ENCODE measurements around the gene INTS3. TPM values are rescaled to one million over a fixed set of nuclear protein-coding genes. Genes with fewer than 3 reads are reported as not detected.

Gene INTS3
- total RNA-seq, 1 donor from 2014 or later = 39.5 TPM

- no peak overlapping the region for H3K9ac ChIP-seq (ENCODE audit: low read length)
- Mint-ChIP-seq H3K4me1 (ENCODE audit: low read depth, unreplicated experiment) (no peaks in the 10 kb centered on the region), H3K9me3 (ENCODE audit: unreplicated experiment) (no peaks in the 10 kb centered on the region), H3K36me3 (ENCODE audit: low read depth, unreplicated experiment) (no peaks in the 10 kb centered on the region), H3K27me3 (ENCODE audit: low read depth, unreplicated experiment) (peaks cover 7% of the 10 kb centered on the region), H3K4me3 (ENCODE audit: unreplicated experiment) (no peak overlapping the region), H3K27ac (ENCODE audit: unreplicated experiment) (no peak overlapping the region)
- H3K36me3 ChIP-seq (ENCODE audit: insufficient read depth, low read length) = no peaks in the 10 kb centered on the region
- H3K4me2 ChIP-seq (ENCODE audit: low read length) = no peak overlapping the region
- H4K20me1 ChIP-seq (ENCODE audit: insufficient read depth, low read length) = no peaks in the 10 kb centered on the region
- H3K79me2 ChIP-seq (ENCODE audit: insufficient read depth, low read length) = no peaks in the 10 kb centered on the region
- FAIRE-seq = no peak
- no peak for DNase-seq (ENCODE audit: low read depth)
- H3K4me1 ChIP-seq (ENCODE audit: insufficient read depth, low read length) = peaks cover 17% of the 10 kb centered on the region
- no peaks in the 10 kb centered on the region for H3K27me3 ChIP-seq (ENCODE audit: insufficient read depth, low read length)
- H3K4me3 ChIP-seq (ENCODE audit: insufficient read depth, low read depth, low read length) = no peak overlapping the region
- H2AFZ ChIP-seq (ENCODE audit: low read depth, low read length) = no peak overlapping the region
- no peak overlapping the region for H3K27ac ChIP-seq (ENCODE audit: low read depth, low read length)
- no peaks in the 10 kb centered on the region for H3K9me3 ChIP-seq (ENCODE audit: insufficient read depth, low read depth, low read length)
- no peak for TF ChIP-seq EZH2 (IDR thresholded peaks at IDR 0.05; ENCODE audit: insufficient read depth, low read length)
- no peak for TF ChIP-seq CTCF (IDR thresholded peaks at IDR 0.05; ENCODE audit: insufficient read depth, low read depth, low read length)
Measured at GRCh38 chr1:153786038-153786790, 58.4 kb downstream of the INTS3 start.

- peaks cover 16% of the 10 kb centered on the region for H3K4me1 ChIP-seq (ENCODE audit: insufficient read depth, low read length)
- TF ChIP-seq CTCF (IDR thresholded peaks at IDR 0.05; ENCODE audit: insufficient read depth, low read depth, low read length) = no peak
- TF ChIP-seq EZH2 (IDR thresholded peaks at IDR 0.05; ENCODE audit: insufficient read depth, low read length) = no peak
- no peaks in the 10 kb centered on the region for H4K20me1 ChIP-seq (ENCODE audit: insufficient read depth, low read length)
- no peaks in the 10 kb centered on the region for H3K36me3 ChIP-seq (ENCODE audit: insufficient read depth, low read length)
- FAIRE-seq = no peak
- no peak overlapping the region for H3K27ac ChIP-seq (ENCODE audit: low read depth, low read length)
- Mint-ChIP-seq H3K9me3 (ENCODE audit: unreplicated experiment) (no peaks in the 10 kb centered on the region), H3K4me3 (ENCODE audit: unreplicated experiment) (no peak overlapping the region), H3K27me3 (ENCODE audit: low read depth, unreplicated experiment) (peaks cover 7% of the 10 kb centered on the region), H3K36me3 (ENCODE audit: low read depth, unreplicated experiment) (no peaks in the 10 kb centered on the region), H3K4me1 (ENCODE audit: low read depth, unreplicated experiment) (peaks cover 4% of the 10 kb centered on the region), H3K27ac (ENCODE audit: unreplicated experiment) (peak overlapping the region; percentile 69)
- H3K27me3 ChIP-seq (ENCODE audit: insufficient read depth, low read length) = no peaks in the 10 kb centered on the region
- no peak overlapping the region for H3K4me2 ChIP-seq (ENCODE audit: low read length)
- no peaks in the 10 kb centered on the region for H3K9me3 ChIP-seq (ENCODE audit: insufficient read depth, low read depth, low read length)
- H3K4me3 ChIP-seq (ENCODE audit: insufficient read depth, low read depth, low read length) = no peak overlapping the region
- no peaks in the 10 kb centered on the region for H3K79me2 ChIP-seq (ENCODE audit: insufficient read depth, low read length)
- H3K9ac ChIP-seq (ENCODE audit: low read length) = no peak overlapping the region
- DNase-seq (ENCODE audit: low read depth) = no peak
- peak overlapping the region; percentile 76 for H2AFZ ChIP-seq (ENCODE audit: low read depth, low read length)
Measured at GRCh38 chr1:153789478-153790034, 61.7 kb downstream of the INTS3 start.
